Psoas muscle (tissue), 8 donors: ENCODE data around the gene CWC22. TPM values are rescaled to one million over a fixed set of nuclear protein-coding genes. Genes with fewer than 3 reads are reported as not detected.

Experiments used
- ATAC-seq, 4 donors: fragments of 200-7000 bp; cut with Tn5 transposase; one replicate each; pipeline ENCODE4 v1.9.1; 2020; ENCODE audit warnings: moderate library complexity in 3 of 4, mild to moderate bottlenecking in 2 of 4
- DNase-seq, 2 donors: peaks; one replicate each; pipeline ENCODE4 v3.0.0-alpha.2; 2020
- H3K27ac ChIP-seq: fragments of 200-600 bp; one replicate; pipeline ENCODE4 v1.8.0; 2022
- H3K27me3 ChIP-seq, 3 donors: fragments of 200-600 bp in 1 of 3; one replicate each; pipeline versions ENCODE4 v1.6.1 to v1.8.0; 2013 to 2022; ENCODE audit warnings: low read length in 2 of 3, mild to moderate bottlenecking in 2 of 3, moderate library complexity in 1 of 3; ENCODE audit not compliant: insufficient read depth in 3 of 3
- H3K36me3 ChIP-seq, 2 donors: fragments of 200-600 bp in 1 of 2; one replicate each; pipeline versions ENCODE4 v1.6.1 to v1.8.0; 2013 to 2022; ENCODE audit warnings: low read depth in 1 of 2, mild to moderate bottlenecking in 1 of 2, moderate library complexity in 1 of 2; ENCODE audit not compliant: insufficient read depth in 1 of 2
- H3K4me1 ChIP-seq: fragments of 200-600 bp; one replicate; pipeline ENCODE4 v1.8.0; 2022
- H3K4me3 ChIP-seq: fragments of 200-600 bp; one replicate; pipeline ENCODE4 v1.8.0; 2022; ENCODE audit warnings: mild to moderate bottlenecking
- H3K9me3 ChIP-seq: fragments of 200-600 bp; one replicate; pipeline ENCODE4 v1.8.0; 2022
- WGBS, 3 donors: extraction: QIAGEN DNeasy Blood & Tissue Kit; methylation state at CpG; one replicate each; pipeline versions ENCODE4 v1.1.6 to v1.1.7; 2013; 5-methylcytosine and 5-hydroxymethylcytosine counted together
- intact Hi-C, 2 donors: fragments of 100-400 bp; cut with DNase I; formaldehyde crosslinking; loops; one replicate each; pipeline versions ENCODE4 v1.11.0 to v1.14.2; 2022
- polyA plus RNA-seq, 3 donors: library from polyadenylated mRNA; stranded (reverse); fragments of 200-250 nt; gene quantifications; one replicate each; pipeline ENCODE4 v1.2.3, GENCODE V29; 2013
- total RNA-seq, 4 donors: library from RNA; stranded (reverse); fragmentation: NEBNext Ultra II Directional in 2 of 4; extraction: Animal tissue kit (Norgen Biotek cat#: 25700) in 2 of 4; gene quantifications; one replicate each; pipeline versions ENCODE4 v1.2.1 to v1.2.4, GENCODE V29; 2021 to 2023
- TF ChIP-seq, protein P1 (sequence below): fragments of 200-600 bp; IDR thresholded peaks from one replicate; pipeline ENCODE4 v1.8.0; 2022; ENCODE audit warnings: antibody characterized with exemption
- donor health status: healthy with polysubstance abuse.
- donor health status: DM: no; HTN: no; CAD: no; lungs with moderate emphysema.
- donor health status: Bipolar disorder and iron deficiency.
- donor health status: healthy.
- donor health status: DM: yes; HTN: yes; CAD: no.
- donor health status: DM: no; HTN: no; CAD: no.
- donor health status: DM: no; HTN: no; CAD: no.
- donor health status: DM: yes; HTN: yes; CAD: no.

CWC22 gene
- total and polyA plus RNA-seq, 7 donors, result 10.2 to 21.7 (median 17.2) TPM

- Histone ChIP-seq H3K4me3 (no peak overlapping the region), H3K27ac (no peak overlapping the region), H3K4me1 (peaks cover 29% of the 10 kb centered on the region), H3K27me3 (no peaks in the 10 kb centered on the region), H3K36me3 (no peaks in the 10 kb centered on the region), H3K9me3 (no peaks in the 10 kb centered on the region)
- WGBS, 3 donors, result 74 to 85% (median 77%) methylated on average over 5 of the region's 5 CpGs
- TF ChIP-seq, protein P1, sequence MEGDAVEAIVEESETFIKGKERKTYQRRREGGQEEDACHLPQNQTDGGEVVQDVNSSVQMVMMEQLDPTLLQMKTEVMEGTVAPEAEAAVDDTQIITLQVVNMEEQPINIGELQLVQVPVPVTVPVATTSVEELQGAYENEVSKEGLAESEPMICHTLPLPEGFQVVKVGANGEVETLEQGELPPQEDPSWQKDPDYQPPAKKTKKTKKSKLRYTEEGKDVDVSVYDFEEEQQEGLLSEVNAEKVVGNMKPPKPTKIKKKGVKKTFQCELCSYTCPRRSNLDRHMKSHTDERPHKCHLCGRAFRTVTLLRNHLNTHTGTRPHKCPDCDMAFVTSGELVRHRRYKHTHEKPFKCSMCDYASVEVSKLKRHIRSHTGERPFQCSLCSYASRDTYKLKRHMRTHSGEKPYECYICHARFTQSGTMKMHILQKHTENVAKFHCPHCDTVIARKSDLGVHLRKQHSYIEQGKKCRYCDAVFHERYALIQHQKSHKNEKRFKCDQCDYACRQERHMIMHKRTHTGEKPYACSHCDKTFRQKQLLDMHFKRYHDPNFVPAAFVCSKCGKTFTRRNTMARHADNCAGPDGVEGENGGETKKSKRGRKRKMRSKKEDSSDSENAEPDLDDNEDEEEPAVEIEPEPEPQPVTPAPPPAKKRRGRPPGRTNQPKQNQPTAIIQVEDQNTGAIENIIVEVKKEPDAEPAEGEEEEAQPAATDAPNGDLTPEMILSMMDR, result no peak
- ATAC-seq, result no peak
- no peak for DNase-seq
- intact Hi-C loops, result no loop called here
Observed at GRCh38 chr2:180004731-180005130, 2.4 kb downstream of the CWC22 start.

DNA sequence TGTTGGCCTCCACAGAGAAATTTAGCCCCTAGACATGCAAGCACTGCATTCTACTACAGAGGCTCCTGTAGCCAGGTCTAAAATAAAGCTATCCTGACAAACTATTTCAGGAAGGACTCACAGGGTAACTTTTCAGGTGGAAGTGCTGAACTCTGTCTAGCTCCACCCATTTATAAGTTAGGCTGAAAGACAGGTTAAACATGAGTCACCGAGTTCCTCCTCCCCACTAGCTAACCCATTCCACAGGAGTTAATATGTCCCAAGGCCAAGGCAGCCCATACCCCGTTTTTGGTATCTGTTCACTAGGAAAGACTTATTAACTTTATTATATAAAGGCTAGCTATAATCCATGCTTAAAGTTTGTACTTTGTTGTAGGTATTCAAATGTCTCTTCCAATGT lies 3.5 kb downstream of the CWC22 start:
- no peaks in the 10 kb centered on the region for H3K9me3 ChIP-seq
- H3K4me1 ChIP-seq, result peaks cover 29% of the 10 kb centered on the region
- WGBS, 3 donors, result 89 to 92% (median 91%) methylated on average over 2 of the region's 2 CpGs
- TF ChIP-seq, protein P1, result no peak
- no peak overlapping the region for H3K4me3 ChIP-seq
- no peak for DNase-seq
- no peak for ATAC-seq
- intact Hi-C loops, result no loop called here
- no peaks in the 10 kb centered on the region for H3K36me3 ChIP-seq
- no peaks in the 10 kb centered on the region for H3K27me3 ChIP-seq
- H3K27ac ChIP-seq, result no peak overlapping the region

DNA sequence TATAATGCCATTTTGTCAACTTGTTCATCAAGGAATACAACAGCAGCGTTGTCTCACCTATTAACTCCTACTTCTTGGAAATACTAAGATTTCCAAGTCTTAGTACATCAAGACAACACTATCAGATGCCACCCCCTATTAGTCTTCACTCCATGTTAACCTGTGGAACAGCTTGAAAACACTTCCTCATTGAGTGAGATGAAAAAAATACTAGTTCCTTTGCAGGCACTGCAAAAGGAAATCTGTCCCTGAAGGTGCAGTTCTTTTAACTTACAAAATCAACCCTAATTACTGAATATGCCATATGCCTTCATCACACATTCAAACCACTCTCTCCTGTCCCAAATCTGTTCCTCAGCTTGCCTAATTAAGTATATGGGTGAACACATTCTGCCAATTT lies 4.0 kb downstream of the CWC22 start:
- ATAC-seq, result no peak
- peaks cover 29% of the 10 kb centered on the region for H3K4me1 ChIP-seq
- H3K4me3 ChIP-seq, result no peak overlapping the region
- H3K9me3 ChIP-seq, result no peaks in the 10 kb centered on the region
- WGBS, 3 donors, result 100% methylated on average over 1 of the region's 1 CpG
- H3K27me3 ChIP-seq, result no peaks in the 10 kb centered on the region
- DNase-seq, result no peak
- H3K36me3 ChIP-seq, result no peaks in the 10 kb centered on the region
- intact Hi-C loops, result no loop called here
- no peak overlapping the region for H3K27ac ChIP-seq
- TF ChIP-seq, protein P1, result no peak

DNA sequence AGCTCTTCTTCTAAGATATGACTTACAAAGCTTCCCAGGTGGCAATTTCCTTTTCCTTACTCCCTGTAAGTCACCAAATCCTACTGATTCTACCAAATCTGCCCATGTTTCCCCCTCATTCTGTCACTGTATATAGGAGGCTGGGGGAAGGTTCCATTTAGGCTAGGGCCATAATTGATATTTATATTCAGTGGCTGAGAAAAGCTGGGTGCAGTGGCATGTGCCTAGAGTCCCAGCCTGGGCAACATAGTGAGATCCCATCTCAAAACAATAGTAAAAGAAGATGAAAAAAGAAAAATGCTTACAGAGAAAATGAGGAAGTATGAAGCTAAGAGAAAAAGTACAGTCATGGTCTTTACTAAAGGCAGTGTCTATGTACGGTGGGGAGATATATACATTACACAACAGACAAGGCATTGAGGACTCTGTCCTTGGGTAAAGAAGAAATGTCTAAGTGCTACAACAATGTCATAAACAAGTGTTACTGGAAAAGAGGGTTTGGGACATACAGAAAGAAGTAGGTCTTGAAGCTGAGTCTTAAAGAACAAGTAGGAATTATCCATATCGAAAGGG lies 4.8 kb downstream of the CWC22 start:
- Histone ChIP-seq H3K4me1 (peaks cover 29% of the 10 kb centered on the region), H3K4me3 (no peak overlapping the region), H3K27ac (no peak overlapping the region), H3K27me3 (no peaks in the 10 kb centered on the region), H3K36me3 (no peaks in the 10 kb centered on the region), H3K9me3 (no peaks in the 10 kb centered on the region)
- TF ChIP-seq, protein P1, result no peak
- intact Hi-C loops, result no loop called here
- no peak for ATAC-seq
- no peak for DNase-seq
- WGBS, 3 donors, result 88 to 93% (median 92%) methylated on average over 2 of the region's 2 CpGs

DNA sequence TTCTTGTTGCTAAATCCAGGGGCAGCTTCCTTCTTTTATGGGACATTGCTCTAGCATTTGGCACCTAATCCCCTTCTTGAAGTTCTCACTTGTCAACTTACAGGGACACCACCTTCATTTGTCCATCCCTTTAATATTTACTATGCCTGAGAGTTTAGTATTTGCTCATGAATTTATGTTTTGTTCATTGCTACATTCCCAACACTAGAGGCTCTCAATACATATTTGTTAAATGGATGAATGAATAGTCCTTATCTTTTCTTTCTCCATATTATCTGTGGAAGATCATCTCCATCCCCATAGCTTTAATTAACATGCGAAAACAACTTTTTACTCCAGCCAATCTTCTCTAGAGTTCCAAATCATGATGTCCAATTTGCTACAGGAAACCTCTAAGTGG lies 5.4 kb downstream of the CWC22 start:
- no peak for DNase-seq
- no peak overlapping the region for H3K27ac ChIP-seq
- TF ChIP-seq, protein P1, result no peak
- no peaks in the 10 kb centered on the region for H3K9me3 ChIP-seq
- ATAC-seq, result no peak
- H3K27me3 ChIP-seq, result no peaks in the 10 kb centered on the region
- intact Hi-C loops, result no loop called here
- peaks cover 29% of the 10 kb centered on the region for H3K4me1 ChIP-seq
- no peak overlapping the region for H3K4me3 ChIP-seq
- no peaks in the 10 kb centered on the region for H3K36me3 ChIP-seq
- 91 to 100% (median 96%) methylated on average over 1 of the region's 1 CpG for WGBS, 3 donors
